AML-193 (cell line): ENCODE results near the gene EFCC1.

Experiments
- DNase-seq, 2 experiments: peaks; one replicate each; lab custom pipeline; 2025; lab: John Stamatoyannopoulos, UW

EFCC1 gene

GRCh38 chr3:128994581-128995546, 6.2 kb upstream of the EFCC1 start:
- no peak for DNase-seq

- DNase-seq, result no peak
These were observed 5.4 kb upstream of the EFCC1 start for GRCh38 chr3:128995737-128996136.

GRCh38 chr3:128996200-128996599, 4.9 kb upstream of the EFCC1 start:
- no peak for DNase-seq

- no peak for DNase-seq
These were observed 4.4 kb upstream of the EFCC1 start for GRCh38 chr3:128996726-128997125.

- no peak for DNase-seq
These were observed 3.5 kb upstream of the EFCC1 start for GRCh38 chr3:128997486-128998133.

GRCh38 chr3:128998561-128998960, 2.5 kb upstream of the EFCC1 start:
- DNase-seq, result no peak

- DNase-seq, result no peak
These were observed 2.0 kb upstream of the EFCC1 start for GRCh38 chr3:128999102-128999501.

- no peak for DNase-seq
These were observed 383 bp upstream of the EFCC1 start for GRCh38 chr3:129000742-129001100.

- DNase-seq, result no peak
These were observed 885 bp downstream of the EFCC1 start for GRCh38 chr3:129001806-129002572.

- DNase-seq, result no peak
These were observed 1.8 kb downstream of the EFCC1 start for GRCh38 chr3:129002573-129003569.

- DNase-seq, result no peak
These were observed 2.5 kb downstream of the EFCC1 start for GRCh38 chr3:129003578-129004112.

GRCh38 chr3:129004639-129005295, 3.7 kb downstream of the EFCC1 start:
- DNase-seq, result no peak

GRCh38 chr3:129005526-129006303, 4.6 kb downstream of the EFCC1 start:
- peak in 1 of 2 experiments; percentile 21 for DNase-seq

- DNase-seq, result no peak
These were observed 5.8 kb downstream of the EFCC1 start for GRCh38 chr3:129006864-129007263.

- DNase-seq, result no peak
These were observed 6.7 kb downstream of the EFCC1 start for GRCh38 chr3:129007792-129008191.

GRCh38 chr3:129009266-129009665, 8.2 kb downstream of the EFCC1 start:
- no peak for DNase-seq

- no peak for DNase-seq
These were observed 9.3 kb downstream of the EFCC1 start for GRCh38 chr3:129010310-129010956.

- no peak for DNase-seq
These were observed 12.4 kb downstream of the EFCC1 start for GRCh38 chr3:129013491-129013891.

GRCh38 chr3:129014148-129014547, 13.0 kb downstream of the EFCC1 start:
- no peak for DNase-seq
